Neuronal stem cell (in vitro differentiated cells): Measurements from ENCODE around the gene C19orf81.

Experiments
- DNase-seq: peaks from one replicate; pipeline ENCODE4 v3.0.0-alpha.2; 2013; ENCODE audit warnings: low spot score
- H2AFZ ChIP-seq: one replicate; pipeline ENCODE4 v1.6.1; 2013; ENCODE audit warnings: mild to moderate bottlenecking, low read length, inconsistent platforms
- H2AK5ac ChIP-seq: 2 replicates; pipeline ENCODE4 v1.6.1; 2013; ENCODE audit warnings: low read depth, mild to moderate bottlenecking, inconsistent platforms, low read length, moderate library complexity, mixed read lengths
- H2BK120ac ChIP-seq: 2 replicates; pipeline ENCODE4 v1.6.1; 2013; ENCODE audit warnings: low read depth, mild to moderate bottlenecking, inconsistent platforms, low read length, moderate library complexity, mixed read lengths
- H2BK12ac ChIP-seq: one replicate; pipeline ENCODE4 v1.6.1; 2013; ENCODE audit warnings: low read length, inconsistent platforms
- H2BK15ac ChIP-seq: 2 replicates; pipeline ENCODE4 v1.6.1; 2013; ENCODE audit warnings: mild to moderate bottlenecking, low read length, inconsistent platforms, mixed read lengths
- H2BK5ac ChIP-seq: one replicate; pipeline ENCODE4 v1.6.1; 2013; ENCODE audit warnings: inconsistent platforms, mild to moderate bottlenecking, low read length, moderate library complexity
- H3K14ac ChIP-seq: one replicate; pipeline ENCODE4 v1.6.1; 2013; ENCODE audit warnings: low read length, inconsistent platforms
- H3K18ac ChIP-seq: 2 replicates; pipeline ENCODE4 v1.6.1; 2013; ENCODE audit warnings: low read length, inconsistent platforms
- H3K23ac ChIP-seq: 2 replicates; pipeline ENCODE4 v1.6.1; 2013; ENCODE audit warnings: low read depth, mild to moderate bottlenecking, mixed read lengths, low read length, inconsistent platforms; ENCODE audit not compliant: poor library complexity
- H3K27ac ChIP-seq: replicated peaks from 3 replicates; pipeline ENCODE4 v1.5.1; 2013; ENCODE audit warnings: low read length, inconsistent platforms
- H3K27me3 ChIP-seq, 3 experiments: 2 replicates each; pipeline ENCODE4 v1.6.1; 2013; ENCODE audit warnings: low read length in 3 of 3, mild to moderate bottlenecking in 2 of 3, inconsistent platforms in 1 of 3, low read depth in 1 of 3, mixed read lengths in 1 of 3, moderate library complexity in 1 of 3; ENCODE audit not compliant: control insufficient read depth in 3 of 3, insufficient read depth in 3 of 3
- H3K36me3 ChIP-seq, 2 donors: replicated peaks in 1 of 2; 2 replicates each; pipeline ENCODE4 v1.6.1; 2013; ENCODE audit warnings: low read length in 2 of 2; ENCODE audit not compliant: control insufficient read depth in 2 of 2, insufficient read depth in 2 of 2
- H3K4ac ChIP-seq: 2 replicates; pipeline ENCODE4 v1.6.1; 2013; ENCODE audit warnings: inconsistent platforms, mild to moderate bottlenecking, low read length, moderate library complexity
- H3K4me1 ChIP-seq, 2 donors: 1 replicate in 1 of 2; 2 replicates in 1 of 2; pipeline ENCODE4 v1.6.1; 2013; ENCODE audit warnings: low read length in 2 of 2, low read depth in 1 of 2; ENCODE audit not compliant: control insufficient read depth in 2 of 2, insufficient read depth in 1 of 2
- H3K4me2 ChIP-seq: one replicate; pipeline ENCODE4 v1.6.1; 2013; ENCODE audit warnings: mild to moderate bottlenecking, low read length, inconsistent platforms; ENCODE audit not compliant: insufficient read depth, poor library complexity, severe bottlenecking
- H3K4me3 ChIP-seq, 2 donors: 2 replicates each; pipeline ENCODE4 v1.5.1; 2013; ENCODE audit warnings: low read length in 2 of 2, mild to moderate bottlenecking in 2 of 2, inconsistent platforms in 1 of 2, moderate library complexity in 1 of 2
- H3K79me1 ChIP-seq: one replicate; pipeline ENCODE4 v1.6.1; 2013; ENCODE audit warnings: low read depth, mild to moderate bottlenecking, inconsistent platforms, low read length, moderate library complexity
- H3K9ac ChIP-seq: one replicate; pipeline ENCODE4 v1.6.1; 2013; ENCODE audit warnings: mild to moderate bottlenecking, low read depth, low read length, inconsistent platforms; ENCODE audit not compliant: poor library complexity
- H3K9me3 ChIP-seq, 2 donors: replicated peaks in 1 of 2; 2 replicates each; pipeline versions ENCODE3 to v1.6.1; 2013; ENCODE audit warnings: low read length in 2 of 2, mild to moderate bottlenecking in 2 of 2, inconsistent platforms in 1 of 2, low read depth in 1 of 2, mixed read lengths in 1 of 2, moderate library complexity in 1 of 2; ENCODE audit not compliant: control insufficient read depth in 2 of 2, insufficient read depth in 1 of 2
- H4K8ac ChIP-seq: one replicate; pipeline ENCODE4 v1.6.1; 2013; ENCODE audit warnings: low read depth, mild to moderate bottlenecking, inconsistent platforms, low read length, moderate library complexity
- H4K91ac ChIP-seq: one replicate; pipeline ENCODE4 v1.6.1; 2013; ENCODE audit warnings: low read length, low read depth, mild to moderate bottlenecking, inconsistent platforms; ENCODE audit not compliant: poor library complexity
- WGBS, 2 donors: extraction: QIAGEN DNeasy Blood & Tissue Kit; methylation state at CpG; one replicate each; pipeline ENCODE4 v1.1.7; 2013; ENCODE audit warnings: missing lambda C conversion rate in 2 of 2, mixed read lengths in 1 of 2; ENCODE audit not compliant: insufficient read length in 2 of 2, insufficient replicate concordance in 1 of 2; ENCODE audit errors: extremely low coverage in 2 of 2; 5-methylcytosine and 5-hydroxymethylcytosine counted together

Gene C19orf81

GRCh38 chr19:50648659-50649058, 586 bp upstream of the C19orf81 start:
- peak overlapping the region; percentile 83 for H2AFZ ChIP-seq
- no CpG with 5 or more reads among the region's 5 CpGs for WGBS, 2 donors

GRCh38 chr19:50651174-50651573, 1.9 kb downstream of the C19orf81 start:
- no peaks in the 10 kb centered on the region for H3K36me3 ChIP-seq
- no peak overlapping the region for H3K23ac ChIP-seq
- no peak overlapping the region for H2BK15ac ChIP-seq
- no peak overlapping the region for H2BK12ac ChIP-seq
- H3K27me3 ChIP-seq, result peaks cover 0 to 2% (median 0%) of the 10 kb centered on the region in 3 experiments
- peaks cover 14% of the 10 kb centered on the region in 2 donors for H3K4me1 ChIP-seq
- no peak for DNase-seq
- H3K4me2 ChIP-seq, result no peak overlapping the region
- no peak overlapping the region for H2BK5ac ChIP-seq
- H4K91ac ChIP-seq, result no peak overlapping the region
- no peak overlapping the region for H3K4ac ChIP-seq
- WGBS, 2 donors, result no CpG with 5 or more reads among the region's 2 CpGs
- H3K18ac ChIP-seq, result no peak overlapping the region
- no peak overlapping the region for H3K14ac ChIP-seq
- H2AK5ac ChIP-seq, result no peak overlapping the region
- H3K79me1 ChIP-seq, result no peaks in the 10 kb centered on the region
- peaks cover 0 to 2% of the 10 kb centered on the region in 2 donors for H3K9me3 ChIP-seq
- H2BK120ac ChIP-seq, result no peak overlapping the region
- no peak overlapping the region for H3K27ac ChIP-seq
- H2AFZ ChIP-seq, result no peak overlapping the region
- no peak overlapping the region for H3K9ac ChIP-seq
- H3K4me3 ChIP-seq, result no peak overlapping the region
- H4K8ac ChIP-seq, result no peak overlapping the region

More at GRCh38 chr19:50648659-50649058, 586 bp upstream of the C19orf81 start:
- H3K9ac ChIP-seq, result no peak overlapping the region
- H3K4ac ChIP-seq, result no peak overlapping the region
- H3K4me1 ChIP-seq, result peaks cover 11 to 12% of the 10 kb centered on the region in 2 donors
- no peak overlapping the region for H3K23ac ChIP-seq
- peak overlapping the region; percentile 45 for H3K18ac ChIP-seq
- peak overlapping the region; percentile 88 for H2BK12ac ChIP-seq
- no peak overlapping the region for H3K27ac ChIP-seq
- H3K9me3 ChIP-seq, result peaks cover 0 to 4% of the 10 kb centered on the region in 2 donors
- no peak overlapping the region for H3K4me2 ChIP-seq
- DNase-seq, result no peak
- H3K36me3 ChIP-seq, result no peaks in the 10 kb centered on the region
- no peak overlapping the region for H2AK5ac ChIP-seq
- no peak overlapping the region for H2BK120ac ChIP-seq
- H2BK15ac ChIP-seq, result peak overlapping the region; percentile 9
- no peak overlapping the region for H4K91ac ChIP-seq
- no peak overlapping the region for H2BK5ac ChIP-seq
- H3K27me3 ChIP-seq, result peaks cover 3 to 20% (median 3%) of the 10 kb centered on the region in 3 experiments
- H3K79me1 ChIP-seq, result no peaks in the 10 kb centered on the region
- no peak overlapping the region for H3K4me3 ChIP-seq
- no peak overlapping the region for H4K8ac ChIP-seq
- peak overlapping the region; percentile 92 for H3K14ac ChIP-seq

- no peak overlapping the region for H2BK12ac ChIP-seq
- no peak overlapping the region for H3K4me3 ChIP-seq
- no peak overlapping the region for H3K4ac ChIP-seq
- H2AK5ac ChIP-seq, result no peak overlapping the region
- no peak overlapping the region for H3K18ac ChIP-seq
- H3K9me3 ChIP-seq, result peaks cover 0 to 2% of the 10 kb centered on the region in 2 donors
- peaks cover 14 to 16% of the 10 kb centered on the region in 2 donors for H3K4me1 ChIP-seq
- no peak overlapping the region for H3K27ac ChIP-seq
- no peak overlapping the region for H2BK15ac ChIP-seq
- H2BK5ac ChIP-seq, result no peak overlapping the region
- no peak overlapping the region for H4K8ac ChIP-seq
- no peaks in the 10 kb centered on the region for H3K36me3 ChIP-seq
- H3K23ac ChIP-seq, result no peak overlapping the region
- H2BK120ac ChIP-seq, result no peak overlapping the region
- no peaks in the 10 kb centered on the region for H3K79me1 ChIP-seq
- H3K27me3 ChIP-seq, result no peaks in the 10 kb centered on the region
- no CpG with 5 or more reads among the region's 6 CpGs for whole genome bisulfite sequencing, 2 donors
- no peak overlapping the region for H3K9ac ChIP-seq
- no peak for DNase-seq
- no peak overlapping the region for H3K14ac ChIP-seq
- no peak overlapping the region for H4K91ac ChIP-seq
- no peak overlapping the region for H3K4me2 ChIP-seq
- no peak overlapping the region for H2AFZ ChIP-seq
These were observed 3.5 kb downstream of the C19orf81 start for GRCh38 chr19:50652722-50653121.

GRCh38 chr19:50654882-50655281, 5.6 kb downstream of the C19orf81 start:
- Histone ChIP-seq H4K91ac (no peak overlapping the region), H2AFZ (no peak overlapping the region)

More at GRCh38 chr19:50654882-50655281, 5.6 kb downstream of the C19orf81 start:
- Histone ChIP-seq H3K9ac (no peak overlapping the region), H2BK15ac (no peak overlapping the region), H3K18ac (no peak overlapping the region), H3K36me3 (no peaks in the 10 kb centered on the region), H3K14ac (no peak overlapping the region), H2AK5ac (peak overlapping the region; percentile 67), H3K23ac (no peak overlapping the region), H3K4me3 (no peak overlapping the region), H3K9me3 (peaks cover 0 to 4% of the 10 kb centered on the region in 2 donors), H3K4me2 (no peak overlapping the region), H3K27me3 (no peaks in the 10 kb centered on the region), H3K27ac (no peak overlapping the region), H2BK12ac (no peak overlapping the region), H2BK120ac (no peak overlapping the region), H3K4ac (no peak overlapping the region), H2BK5ac (no peak overlapping the region), H3K79me1 (no peaks in the 10 kb centered on the region), H3K4me1 (peaks cover 7 to 10% of the 10 kb centered on the region in 2 donors), H4K8ac (no peak overlapping the region)
- no peak for DNase-seq
